ENCODE measurements around the gene NRIP3. TPM values are rescaled to one million over a fixed set of nuclear protein-coding genes. Genes with fewer than 3 reads are reported as not detected.

NRIP3 gene
- total RNA-seq, 4 donors from 2014 or later: 0.66 to 1.4 (median 1.0) TPM

DNA sequence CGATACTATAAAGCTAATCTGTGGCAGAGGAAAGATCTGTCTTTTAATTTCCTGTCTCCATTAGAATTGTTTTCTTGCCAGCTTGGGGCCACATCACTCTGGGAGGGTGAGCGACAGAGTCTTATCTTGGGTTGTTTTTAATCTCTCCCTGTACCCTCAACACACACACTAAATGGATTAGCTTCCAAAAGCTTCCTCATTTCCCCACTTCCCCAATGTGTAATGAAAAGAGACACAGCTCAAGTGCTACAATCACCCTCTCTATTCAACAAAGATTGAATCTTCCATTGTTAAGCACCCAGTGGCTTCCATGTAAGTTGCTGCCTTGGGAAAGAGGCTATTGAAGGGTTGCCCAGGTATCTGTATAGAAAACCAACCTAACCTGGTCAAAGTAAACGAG is 54.9 kb downstream of the NRIP3 start:
- WGBS, 2 donors: 62 to 73% methylated on average over 3 of the region's 3 CpGs
- no peaks in the 10 kb centered on the region for H3K9me3 ChIP-seq
- H3K4me1 ChIP-seq: no peaks in the 10 kb centered on the region
- no peak overlapping the region for H3K4me3 ChIP-seq
- TF ChIP-seq POLR2A (IDR thresholded peaks at IDR 0.05): no peak
- TF ChIP-seq, protein P1, sequence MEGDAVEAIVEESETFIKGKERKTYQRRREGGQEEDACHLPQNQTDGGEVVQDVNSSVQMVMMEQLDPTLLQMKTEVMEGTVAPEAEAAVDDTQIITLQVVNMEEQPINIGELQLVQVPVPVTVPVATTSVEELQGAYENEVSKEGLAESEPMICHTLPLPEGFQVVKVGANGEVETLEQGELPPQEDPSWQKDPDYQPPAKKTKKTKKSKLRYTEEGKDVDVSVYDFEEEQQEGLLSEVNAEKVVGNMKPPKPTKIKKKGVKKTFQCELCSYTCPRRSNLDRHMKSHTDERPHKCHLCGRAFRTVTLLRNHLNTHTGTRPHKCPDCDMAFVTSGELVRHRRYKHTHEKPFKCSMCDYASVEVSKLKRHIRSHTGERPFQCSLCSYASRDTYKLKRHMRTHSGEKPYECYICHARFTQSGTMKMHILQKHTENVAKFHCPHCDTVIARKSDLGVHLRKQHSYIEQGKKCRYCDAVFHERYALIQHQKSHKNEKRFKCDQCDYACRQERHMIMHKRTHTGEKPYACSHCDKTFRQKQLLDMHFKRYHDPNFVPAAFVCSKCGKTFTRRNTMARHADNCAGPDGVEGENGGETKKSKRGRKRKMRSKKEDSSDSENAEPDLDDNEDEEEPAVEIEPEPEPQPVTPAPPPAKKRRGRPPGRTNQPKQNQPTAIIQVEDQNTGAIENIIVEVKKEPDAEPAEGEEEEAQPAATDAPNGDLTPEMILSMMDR (IDR thresholded peaks at IDR 0.05): no peak
- H3K27me3 ChIP-seq: no peaks in the 10 kb centered on the region
- peaks cover 0 to 75% (median 12%) of the 10 kb centered on the region in 3 donors for H3K36me3 ChIP-seq
- intact Hi-C loops (cut with DNase I): no loop called here
- no peak for DNase-seq
- no peak overlapping the region for H3K27ac ChIP-seq

DNA sequence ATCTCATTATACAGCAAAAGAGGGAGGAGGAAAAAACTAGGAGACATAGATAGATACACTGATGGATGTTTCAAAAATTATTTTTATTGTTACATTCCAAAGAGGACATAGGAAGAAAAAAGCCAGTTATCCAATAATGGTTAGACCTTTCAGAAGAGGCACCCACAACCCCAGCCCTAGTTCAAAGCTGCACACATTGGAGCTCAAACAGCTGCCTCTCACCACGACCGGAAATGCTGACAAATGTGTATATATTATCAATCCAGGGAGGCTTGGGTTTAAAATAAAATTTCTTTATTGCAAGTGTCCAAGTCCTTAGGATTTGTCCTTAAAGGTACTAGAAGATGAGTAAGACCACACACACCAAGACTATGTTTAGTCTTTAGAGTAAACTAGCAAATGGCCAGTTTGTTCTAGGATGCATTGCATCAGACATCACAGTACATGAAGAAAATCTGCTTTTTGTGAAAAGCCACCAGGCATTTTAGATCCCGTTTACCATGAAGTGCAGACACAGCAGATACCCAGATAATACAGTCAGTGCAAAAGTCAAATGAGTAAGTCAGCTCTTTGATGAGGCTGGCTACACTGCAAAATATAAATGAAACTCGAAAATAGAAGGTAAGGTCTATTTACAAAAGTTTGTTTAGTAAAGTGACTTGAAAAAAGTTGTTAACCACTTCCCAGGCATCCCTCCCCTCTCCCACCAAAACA is 56.4 kb downstream of the NRIP3 start:
- no peak overlapping the region for H3K27ac ChIP-seq
- intact Hi-C loops (cut with DNase I): no loop called here
- H3K4me1 ChIP-seq: no peaks in the 10 kb centered on the region
- peaks cover 0 to 60% (median 8%) of the 10 kb centered on the region in 3 donors for H3K36me3 ChIP-seq
- no peak for DNase-seq
- WGBS, 2 donors: 69 to 74% methylated on average over 4 of the region's 4 CpGs
- no peaks in the 10 kb centered on the region for H3K27me3 ChIP-seq
- H3K9me3 ChIP-seq: no peaks in the 10 kb centered on the region
- H3K4me3 ChIP-seq: no peak overlapping the region
- no peak for TF ChIP-seq POLR2A (IDR thresholded peaks at IDR 0.05)
- TF ChIP-seq, protein P1 (IDR thresholded peaks at IDR 0.05): no peak

DNA sequence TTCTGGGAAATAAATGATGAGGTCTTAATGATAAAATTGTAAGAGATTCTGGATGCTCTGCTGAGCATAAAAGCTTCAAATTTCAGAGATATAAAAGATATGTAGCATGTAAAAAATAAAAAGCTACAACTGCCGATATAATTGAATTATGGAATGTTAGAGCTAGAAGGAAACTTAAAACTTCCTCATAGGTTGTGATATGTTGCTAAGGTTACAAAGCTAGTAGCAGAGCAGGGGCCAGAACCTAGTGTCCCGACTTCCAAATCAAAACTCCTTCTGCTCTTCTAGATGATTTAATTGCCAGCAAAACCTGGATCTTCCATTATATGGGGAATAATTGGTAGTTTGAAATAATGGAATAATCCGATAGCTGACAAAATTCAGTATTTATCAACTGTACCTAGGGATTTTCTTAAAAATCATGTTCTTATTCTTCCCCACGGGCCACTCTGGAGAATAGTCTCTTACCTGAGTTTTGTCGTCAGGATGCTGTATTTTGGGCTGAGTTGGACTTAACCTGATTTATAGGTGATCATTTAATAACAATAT is 61.2 kb downstream of the NRIP3 start, which contains the start of gene ASCL3:
TSS of gene ASCL3 (minus strand) at position 499 of the 549 bp plus-strand sequence. CDS start 4,855 bp downstream, outside the sequence.
- Histone ChIP-seq H3K36me3 (peaks cover 0 to 12% (median 0%) of the 10 kb centered on the region in 3 donors), H3K9me3 (no peaks in the 10 kb centered on the region), H3K4me3 (no peak within 1 kb of the TSS), H3K27ac (no peak within 1 kb of the TSS), H3K4me1 (no peaks in the 10 kb centered on the region), H3K27me3 (no peaks in the 10 kb centered on the region)
- DNase-seq: no peak
- no peak for TF ChIP-seq POLR2A (IDR thresholded peaks at IDR 0.05)
- TF ChIP-seq, protein P1 (IDR thresholded peaks at IDR 0.05): no peak
- 69 to 81% methylated on average over 5 of the region's 5 CpGs for WGBS, 2 donors
- intact Hi-C loops (cut with DNase I): no loop called here

GRCh38 chr11:8941341-8942103 is 62.3 kb downstream of the NRIP3 start:
- intact Hi-C loops (cut with DNase I): no loop called here
- DNase-seq: no peak
- 56 to 66% methylated on average over 8 of the region's 8 CpGs for WGBS, 2 donors
- H3K4me3 ChIP-seq: no peak overlapping the region
- peaks cover 0 to 8% (median 0%) of the 10 kb centered on the region in 3 donors for H3K4me1 ChIP-seq
- H3K9me3 ChIP-seq: no peaks in the 10 kb centered on the region
- H3K27me3 ChIP-seq: no peaks in the 10 kb centered on the region
- no peak overlapping the region for H3K27ac ChIP-seq
- TF ChIP-seq, protein P1 (IDR thresholded peaks at IDR 0.05): no peak
- TF ChIP-seq POLR2A (IDR thresholded peaks at IDR 0.05): no peak
- H3K36me3 ChIP-seq: peaks cover 0 to 1% (median 0%) of the 10 kb centered on the region in 3 donors

GRCh38 chr11:8937659-8938058 is 66.1 kb downstream of the NRIP3 start:
- TF ChIP-seq, protein P1 (IDR thresholded peaks at IDR 0.05): no peak
- TF ChIP-seq POLR2A (IDR thresholded peaks at IDR 0.05): no peak
- 88 to 94% methylated on average over 9 of the region's 14 CpGs for WGBS, 2 donors

More at GRCh38 chr11:8937659-8938058, 66.1 kb downstream of the NRIP3 start:
- Histone ChIP-seq H3K27me3 (no peaks in the 10 kb centered on the region), H3K4me3 (no peak overlapping the region), H3K27ac (no peak overlapping the region), H3K36me3 (no peaks in the 10 kb centered on the region), H3K4me1 (peaks cover 0 to 21% (median 0%) of the 10 kb centered on the region in 3 donors), H3K9me3 (no peaks in the 10 kb centered on the region)
- intact Hi-C loops (cut with DNase I): no loop called here
- DNase-seq: no peak
